ENCODE measurements around the gene TMEM185A. TPM values are rescaled to one million over a fixed set of nuclear protein-coding genes. Genes with fewer than 3 reads are reported as not detected.
A peak's percentile ranks its signal among the peaks of the same experiment; 100 is the strongest.

Gene TMEM185A
- total and polyA plus RNA-seq, 7 experiments from 2014 or later = 11.9 to 23.8 (median 19.9) TPM

- Mint-ChIP-seq H3K36me3 (no peaks in the 10 kb centered on the region), H3K9me3 (peaks cover 0 to 2% (median 0%) of the 10 kb centered on the region in 11 donors), H3K27me3 (peaks cover 0 to 9% (median 3%) of the 10 kb centered on the region in 5 donors), H3K27ac (peak overlapping the region in 1 of 9 donors; percentile 6), H3K4me1 (peaks cover 0 to 12% (median 5%) of the 10 kb centered on the region in 7 donors), H3K4me3 (peak overlapping the region in 1 of 10 donors; percentile 0)
- H3K9me3 ChIP-seq (ENCODE audit: control insufficient read depth in 2 of 3, low read length in 3 of 3) = no peaks in the 10 kb centered on the region
- DNase-seq = no peak
- intact Hi-C loops (cut with micrococcal nuclease) = no loop called here
- H3K27ac ChIP-seq (ENCODE audit: low read depth, low read length) = no peak overlapping the region
- ChIA-PET POLR2A (interaction anchor here (0.7 kb wide), 1 partner anchor 18 kb away, joined by 3 read pairs; no protein-coding TSS in a partner anchor), CTCF (no interaction called here)
- ATAC-seq = no peak
- H3K4me3 ChIP-seq (ENCODE audit: low read length) = no peak overlapping the region
- H3K27me3 ChIP-seq (ENCODE audit: control insufficient read depth in 2 of 2, insufficient read depth in 2 of 2, low read length in 2 of 2) = no peaks in the 10 kb centered on the region
- H3K4me1 ChIP-seq (ENCODE audit: control insufficient read depth in 2 of 2, insufficient read depth in 2 of 2, low read length in 2 of 2) = no peaks in the 10 kb centered on the region
- H3K36me3 ChIP-seq (ENCODE audit: control insufficient read depth in 2 of 3, insufficient read depth in 3 of 3, low read length in 3 of 3) = no peaks in the 10 kb centered on the region
Measured at GRCh38 chrX:149641835-149642234, 10.2 kb upstream of the TMEM185A start.

GRCh38 chrX:149641432-149641831, 9.8 kb upstream of the TMEM185A start:
- no peak overlapping the region for H3K27ac ChIP-seq (ENCODE audit: low read depth, low read length)
- no peak overlapping the region for H3K4me3 ChIP-seq (ENCODE audit: low read length)
- H3K27me3 ChIP-seq (ENCODE audit: control insufficient read depth in 2 of 2, insufficient read depth in 2 of 2, low read length in 2 of 2) = no peaks in the 10 kb centered on the region
- Mint-ChIP-seq H3K27me3 (peaks cover 0 to 9% (median 3%) of the 10 kb centered on the region in 5 donors), H3K36me3 (no peaks in the 10 kb centered on the region), H3K4me1 (peaks cover 0 to 12% (median 5%) of the 10 kb centered on the region in 7 donors), H3K9me3 (peaks cover 0 to 2% (median 0%) of the 10 kb centered on the region in 11 donors), H3K27ac (no peak overlapping the region), H3K4me3 (peak overlapping the region in 1 of 10 donors; percentile 0)
- no peaks in the 10 kb centered on the region for H3K36me3 ChIP-seq (ENCODE audit: control insufficient read depth in 2 of 3, insufficient read depth in 3 of 3, low read length in 3 of 3)
- ChIA-PET POLR2A (interaction anchor here (0.7 kb wide), 1 partner anchor 17 kb away, joined by 3 read pairs; no protein-coding TSS in a partner anchor), CTCF (no interaction called here)
- DNase-seq (no peak), ATAC-seq (no peak)
- H3K9me3 ChIP-seq (ENCODE audit: control insufficient read depth in 2 of 3, low read length in 3 of 3) = no peaks in the 10 kb centered on the region
- intact Hi-C loops (cut with micrococcal nuclease) = no loop called here
- no peaks in the 10 kb centered on the region for H3K4me1 ChIP-seq (ENCODE audit: control insufficient read depth in 2 of 2, insufficient read depth in 2 of 2, low read length in 2 of 2)

GRCh38 chrX:149639568-149639967, 8.0 kb upstream of the TMEM185A start:
- Histone ChIP-seq H3K27me3 (ENCODE audit: control insufficient read depth in 2 of 2, insufficient read depth in 2 of 2, low read length in 2 of 2) (no peaks in the 10 kb centered on the region), H3K4me3 (ENCODE audit: low read length) (no peak overlapping the region), H3K4me1 (ENCODE audit: control insufficient read depth in 2 of 2, insufficient read depth in 2 of 2, low read length in 2 of 2) (no peaks in the 10 kb centered on the region), H3K27ac (ENCODE audit: low read depth, low read length) (no peak overlapping the region), H3K36me3 (ENCODE audit: control insufficient read depth in 2 of 3, insufficient read depth in 3 of 3, low read length in 3 of 3) (no peaks in the 10 kb centered on the region), H3K9me3 (ENCODE audit: control insufficient read depth in 2 of 3, low read length in 3 of 3) (no peaks in the 10 kb centered on the region)
- Mint-ChIP-seq H3K4me1 (peaks cover 0 to 12% (median 5%) of the 10 kb centered on the region in 7 donors), H3K9me3 (peaks cover 0 to 2% (median 0%) of the 10 kb centered on the region in 11 donors), H3K4me3 (no peak overlapping the region), H3K36me3 (no peaks in the 10 kb centered on the region), H3K27me3 (peaks cover 0 to 5% (median 0%) of the 10 kb centered on the region in 5 donors), H3K27ac (no peak overlapping the region)
- intact Hi-C loops (cut with micrococcal nuclease) = loop anchor here in 1 of 2 donors (10.0 kb wide), 6 partner anchors 95 to 1725 kb away; partner anchors contain the start of genes EOLA1, EOLA2, FMR1 and HSFX3
- DNase-seq = no peak
- ATAC-seq = no peak
- CTCF ChIA-PET = no interaction called here
- POLR2A ChIA-PET = no interaction called here

GRCh38 chrX:149638860-149639259, 7.3 kb upstream of the TMEM185A start:
- H3K4me1 ChIP-seq (ENCODE audit: control insufficient read depth in 2 of 2, insufficient read depth in 2 of 2, low read length in 2 of 2) = no peaks in the 10 kb centered on the region
- H3K36me3 ChIP-seq (ENCODE audit: control insufficient read depth in 2 of 3, insufficient read depth in 3 of 3, low read length in 3 of 3) = no peaks in the 10 kb centered on the region
- ATAC-seq (no peak), DNase-seq (no peak)
- peaks cover 0 to 7% (median 0%) of the 10 kb centered on the region in 5 donors for H3K27me3 Mint-ChIP-seq
- intact Hi-C loops (cut with micrococcal nuclease) = loop anchor here in 1 of 2 donors (10.0 kb wide), 6 partner anchors 94 to 1724 kb away; partner anchors contain the start of genes EOLA1, EOLA2, FMR1 and HSFX3
- ChIA-PET CTCF (no interaction called here), POLR2A (no interaction called here)
- H3K27ac ChIP-seq (ENCODE audit: low read depth, low read length) = no peak overlapping the region
- H3K4me1 Mint-ChIP-seq = peaks cover 0 to 12% (median 5%) of the 10 kb centered on the region in 7 donors
- no peak overlapping the region for H3K4me3 Mint-ChIP-seq
- H3K27me3 ChIP-seq (ENCODE audit: control insufficient read depth in 2 of 2, insufficient read depth in 2 of 2, low read length in 2 of 2) = no peaks in the 10 kb centered on the region
- H3K4me3 ChIP-seq (ENCODE audit: low read length) = no peak overlapping the region
- no peaks in the 10 kb centered on the region for H3K9me3 ChIP-seq (ENCODE audit: control insufficient read depth in 2 of 3, low read length in 3 of 3)
- peaks cover 0 to 2% (median 0%) of the 10 kb centered on the region in 11 donors for H3K9me3 Mint-ChIP-seq
- H3K27ac Mint-ChIP-seq = no peak overlapping the region
- no peaks in the 10 kb centered on the region for H3K36me3 Mint-ChIP-seq

GRCh38 chrX:149633511-149633910, 1.9 kb upstream of the TMEM185A start:
- ChIA-PET CTCF (no interaction called here), POLR2A (no interaction called here)
- no peak for ATAC-seq
- intact Hi-C loops (cut with micrococcal nuclease) = loop anchor here (5.0 to 10.0 kb wide), 8 partner anchors 89 to 1719 kb away; partner anchors contain the start of genes EOLA1 (in 2 of the 2), EOLA2 (in 1 of the 2), FMR1 (in 1 of the 2) and HSFX3 (in 1 of the 2)
- H3K4me3 Mint-ChIP-seq = no peak overlapping the region
- no peak for DNase-seq
- Histone ChIP-seq H3K4me1 (ENCODE audit: control insufficient read depth in 2 of 2, insufficient read depth in 2 of 2, low read length in 2 of 2) (peaks cover 12% of the 10 kb centered on the region in 2 donors), H3K4me3 (ENCODE audit: low read length) (no peak overlapping the region), H3K27me3 (ENCODE audit: control insufficient read depth in 2 of 2, insufficient read depth in 2 of 2, low read length in 2 of 2) (no peaks in the 10 kb centered on the region), H3K9me3 (ENCODE audit: control insufficient read depth in 2 of 3, low read length in 3 of 3) (no peaks in the 10 kb centered on the region), H3K36me3 (ENCODE audit: control insufficient read depth in 2 of 3, insufficient read depth in 3 of 3, low read length in 3 of 3) (no peaks in the 10 kb centered on the region), H3K27ac (ENCODE audit: low read depth, low read length) (no peak overlapping the region)
- peaks cover 0 to 11% (median 0%) of the 10 kb centered on the region in 5 donors for H3K27me3 Mint-ChIP-seq
- peaks cover 0 to 5% (median 0%) of the 10 kb centered on the region in 5 donors for H3K36me3 Mint-ChIP-seq
- peaks cover 20 to 30% (median 27%) of the 10 kb centered on the region in 7 donors for H3K4me1 Mint-ChIP-seq
- H3K9me3 Mint-ChIP-seq = peaks cover 0 to 1% (median 0%) of the 10 kb centered on the region in 11 donors
- H3K27ac Mint-ChIP-seq = no peak overlapping the region

- Histone ChIP-seq H3K27me3 (ENCODE audit: control insufficient read depth in 2 of 2, insufficient read depth in 2 of 2, low read length in 2 of 2) (no peaks in the 10 kb centered on the region), H3K4me3 (ENCODE audit: low read length) (peak overlapping the region; percentile 55), H3K4me1 (ENCODE audit: control insufficient read depth in 2 of 2, insufficient read depth in 2 of 2, low read length in 2 of 2) (peaks cover 12% of the 10 kb centered on the region in 2 donors), H3K27ac (ENCODE audit: low read depth, low read length) (peak overlapping the region; percentile 72), H3K9me3 (ENCODE audit: control insufficient read depth in 2 of 3, low read length in 3 of 3) (no peaks in the 10 kb centered on the region), H3K36me3 (ENCODE audit: control insufficient read depth in 2 of 3, insufficient read depth in 3 of 3, low read length in 3 of 3) (no peaks in the 10 kb centered on the region)
- peaks cover 0 to 9% (median 0%) of the 10 kb centered on the region in 5 donors for H3K27me3 Mint-ChIP-seq
- DNase-seq (peak in 2 of 9 donors; percentile 3 to 21), ATAC-seq (peak; percentile 6)
- peak overlapping the region; percentile 84 to 98 (median 92) for H3K4me3 Mint-ChIP-seq
- peaks cover 30 to 50% (median 43%) of the 10 kb centered on the region in 7 donors for H3K4me1 Mint-ChIP-seq
- intact Hi-C loops (cut with micrococcal nuclease) = loop anchor here (2.0 to 10.0 kb wide), 9 partner anchors 86 to 1716 kb away; partner anchors contain the start of genes EOLA1 (in 2 of the 2), IDS (in 2 of the 2), EOLA2 (in 1 of the 2) and FMR1 (in 1 of the 2)
- peaks cover 0 to 1% (median 0%) of the 10 kb centered on the region in 11 donors for H3K9me3 Mint-ChIP-seq
- peaks cover 0 to 5% (median 0%) of the 10 kb centered on the region in 5 donors for H3K36me3 Mint-ChIP-seq
- ChIA-PET POLR2A (no interaction called here), CTCF (no interaction called here)
- H3K27ac Mint-ChIP-seq = peak overlapping the region in 8 of 9 donors; percentile 61 to 94 (median 82)
Measured at GRCh38 chrX:149630681-149631233, 835 bp downstream of the TMEM185A start.
